ENCODE results near the gene CLINT1.

Gene CLINT1

GRCh38 chr5:157747766-157748700 lies 110.9 kb downstream of the CLINT1 start:
- no peaks in the 10 kb centered on the region for H3K27me3 ChIP-seq (replicated peaks; ENCODE audit: control insufficient read depth, insufficient read depth, low read length, poor library complexity, severe bottlenecking)
- no peak overlapping the region for H3K27ac ChIP-seq (ENCODE audit: insufficient read depth, low read length, poor library complexity, severe bottlenecking)
- no peak for DNase-seq
- H3K4me1 ChIP-seq (ENCODE audit: control insufficient read depth, insufficient read depth, low read length, poor library complexity, severe bottlenecking) = peaks cover 8% of the 10 kb centered on the region
- no peak overlapping the region for H3K4me3 ChIP-seq (ENCODE audit: insufficient read depth, low read depth, low read length, poor library complexity, severe bottlenecking)
- H3K9me3 ChIP-seq (ENCODE audit: control insufficient read depth, low read length) = no peaks in the 10 kb centered on the region
- H3K36me3 ChIP-seq (ENCODE audit: control insufficient read depth, insufficient read depth, low read length) = peaks cover 5% of the 10 kb centered on the region

- Histone ChIP-seq H3K4me1 (ENCODE audit: control insufficient read depth, insufficient read depth, low read length, poor library complexity, severe bottlenecking) (peaks cover 8% of the 10 kb centered on the region), H3K9me3 (ENCODE audit: control insufficient read depth, low read length) (no peaks in the 10 kb centered on the region), H3K27me3 (replicated peaks; ENCODE audit: control insufficient read depth, insufficient read depth, low read length, poor library complexity, severe bottlenecking) (no peaks in the 10 kb centered on the region), H3K36me3 (ENCODE audit: control insufficient read depth, insufficient read depth, low read length) (peaks cover 5% of the 10 kb centered on the region), H3K4me3 (ENCODE audit: insufficient read depth, low read depth, low read length, poor library complexity, severe bottlenecking) (no peak overlapping the region), H3K27ac (ENCODE audit: insufficient read depth, low read length, poor library complexity, severe bottlenecking) (no peak overlapping the region)
- DNase-seq = no peak
Measured at GRCh38 chr5:157747173-157747740, 111.7 kb downstream of the CLINT1 start.

- no peak for DNase-seq
- H3K4me3 ChIP-seq (ENCODE audit: insufficient read depth, low read depth, low read length, poor library complexity, severe bottlenecking) = peak overlapping the region; percentile 79
- H3K9me3 ChIP-seq (ENCODE audit: control insufficient read depth, low read length) = no peaks in the 10 kb centered on the region
- peaks cover 8% of the 10 kb centered on the region for H3K4me1 ChIP-seq (ENCODE audit: control insufficient read depth, insufficient read depth, low read length, poor library complexity, severe bottlenecking)
- no peaks in the 10 kb centered on the region for H3K36me3 ChIP-seq (ENCODE audit: control insufficient read depth, insufficient read depth, low read length)
- H3K27me3 ChIP-seq (replicated peaks; ENCODE audit: control insufficient read depth, insufficient read depth, low read length, poor library complexity, severe bottlenecking) = no peaks in the 10 kb centered on the region
- no peak overlapping the region for H3K27ac ChIP-seq (ENCODE audit: insufficient read depth, low read length, poor library complexity, severe bottlenecking)
Measured at GRCh38 chr5:157745041-157745456, 113.9 kb downstream of the CLINT1 start.

- no peaks in the 10 kb centered on the region for H3K27me3 ChIP-seq (replicated peaks; ENCODE audit: control insufficient read depth, insufficient read depth, low read length, poor library complexity, severe bottlenecking)
- no peak for DNase-seq
- peaks cover 8% of the 10 kb centered on the region for H3K4me1 ChIP-seq (ENCODE audit: control insufficient read depth, insufficient read depth, low read length, poor library complexity, severe bottlenecking)
- no peaks in the 10 kb centered on the region for H3K36me3 ChIP-seq (ENCODE audit: control insufficient read depth, insufficient read depth, low read length)
- H3K9me3 ChIP-seq (ENCODE audit: control insufficient read depth, low read length) = no peaks in the 10 kb centered on the region
- peak overlapping the region; percentile 79 for H3K4me3 ChIP-seq (ENCODE audit: insufficient read depth, low read depth, low read length, poor library complexity, severe bottlenecking)
- H3K27ac ChIP-seq (ENCODE audit: insufficient read depth, low read length, poor library complexity, severe bottlenecking) = peak overlapping the region; percentile 29
Measured at GRCh38 chr5:157744051-157745011, 114.6 kb downstream of the CLINT1 start.

- peak within 1 kb of the TSS; percentile 34 for H3K27ac ChIP-seq (ENCODE audit: insufficient read depth, low read length, poor library complexity, severe bottlenecking)
- no peaks in the 10 kb centered on the region for H3K36me3 ChIP-seq (ENCODE audit: control insufficient read depth, insufficient read depth, low read length)
- H3K4me3 ChIP-seq (ENCODE audit: insufficient read depth, low read depth, low read length, poor library complexity, severe bottlenecking) = peak within 1 kb of the TSS; percentile 79
- H3K27me3 ChIP-seq (replicated peaks; ENCODE audit: control insufficient read depth, insufficient read depth, low read length, poor library complexity, severe bottlenecking) = no peaks in the 10 kb centered on the region
- peaks cover 8% of the 10 kb centered on the region for H3K4me1 ChIP-seq (ENCODE audit: control insufficient read depth, insufficient read depth, low read length, poor library complexity, severe bottlenecking)
- DNase-seq = peak; percentile 81 to 86 (median 86)
- H3K9me3 ChIP-seq (ENCODE audit: control insufficient read depth, low read length) = no peaks in the 10 kb centered on the region
Measured at GRCh38 chr5:157743163-157744050, 115.5 kb downstream of the CLINT1 start, which contains the start of gene LSM11. Gene LSM11, plus strand, starts transcription at chr5:157743712. Its CDS starts 39 bp downstream, at chr5:157743751.

- no peak for DNase-seq
- H3K4me3 ChIP-seq (ENCODE audit: insufficient read depth, low read depth, low read length, poor library complexity, severe bottlenecking) = no peak overlapping the region
- peaks cover 9% of the 10 kb centered on the region for H3K36me3 ChIP-seq (ENCODE audit: control insufficient read depth, insufficient read depth, low read length)
- H3K27ac ChIP-seq (ENCODE audit: insufficient read depth, low read length, poor library complexity, severe bottlenecking) = no peak overlapping the region
- peaks cover 8% of the 10 kb centered on the region for H3K4me1 ChIP-seq (ENCODE audit: control insufficient read depth, insufficient read depth, low read length, poor library complexity, severe bottlenecking)
- no peaks in the 10 kb centered on the region for H3K27me3 ChIP-seq (replicated peaks; ENCODE audit: control insufficient read depth, insufficient read depth, low read length, poor library complexity, severe bottlenecking)
- no peaks in the 10 kb centered on the region for H3K9me3 ChIP-seq (ENCODE audit: control insufficient read depth, low read length)
Measured at GRCh38 chr5:157741131-157741530, 117.8 kb downstream of the CLINT1 start.

- Histone ChIP-seq H3K27ac (ENCODE audit: insufficient read depth, low read length, poor library complexity, severe bottlenecking) (no peak overlapping the region), H3K27me3 (replicated peaks; ENCODE audit: control insufficient read depth, insufficient read depth, low read length, poor library complexity, severe bottlenecking) (no peaks in the 10 kb centered on the region), H3K4me3 (ENCODE audit: insufficient read depth, low read depth, low read length, poor library complexity, severe bottlenecking) (no peak overlapping the region), H3K36me3 (ENCODE audit: control insufficient read depth, insufficient read depth, low read length) (peaks cover 16% of the 10 kb centered on the region), H3K9me3 (ENCODE audit: control insufficient read depth, low read length) (no peaks in the 10 kb centered on the region), H3K4me1 (ENCODE audit: control insufficient read depth, insufficient read depth, low read length, poor library complexity, severe bottlenecking) (peaks cover 8% of the 10 kb centered on the region)
- DNase-seq = no peak
Measured at GRCh38 chr5:157740229-157740610, 118.7 kb downstream of the CLINT1 start.

- H3K27me3 ChIP-seq (replicated peaks; ENCODE audit: control insufficient read depth, insufficient read depth, low read length, poor library complexity, severe bottlenecking) = no peaks in the 10 kb centered on the region
- peaks cover 5% of the 10 kb centered on the region for H3K4me1 ChIP-seq (ENCODE audit: control insufficient read depth, insufficient read depth, low read length, poor library complexity, severe bottlenecking)
- no peak overlapping the region for H3K4me3 ChIP-seq (ENCODE audit: insufficient read depth, low read depth, low read length, poor library complexity, severe bottlenecking)
- no peak overlapping the region for H3K27ac ChIP-seq (ENCODE audit: insufficient read depth, low read length, poor library complexity, severe bottlenecking)
- no peaks in the 10 kb centered on the region for H3K9me3 ChIP-seq (ENCODE audit: control insufficient read depth, low read length)
- peaks cover 16% of the 10 kb centered on the region for H3K36me3 ChIP-seq (ENCODE audit: control insufficient read depth, insufficient read depth, low read length)
- no peak for DNase-seq
Measured at GRCh38 chr5:157739388-157740228, 119.3 kb downstream of the CLINT1 start.
